ENCODE data around the gene DLGAP1.
"Not testable (repeated sequence)": the region's sequence is repeated elsewhere in the genome, so short reads cannot be mapped to it uniquely, and the experiment has no call there.

DLGAP1 gene

GRCh38 chr18:3625742-3626091 is 829.4 kb downstream of the DLGAP1 start:
- no peak for DNase-seq (ENCODE audit: low read depth in 2 of 2)

- DNase-seq (ENCODE audit: low read depth in 2 of 2), result peak; percentile 51 to 56
These were observed 830.0 kb downstream of the DLGAP1 start for GRCh38 chr18:3624935-3625741.

GRCh38 chr18:3624546-3624934 is 830.6 kb downstream of the DLGAP1 start:
- no peak for DNase-seq (ENCODE audit: low read depth in 2 of 2)

GRCh38 chr18:3623769-3624545 is 831.1 kb downstream of the DLGAP1 start:
- DNase-seq (ENCODE audit: low read depth in 2 of 2), result no peak

- no peak for DNase-seq (ENCODE audit: low read depth in 2 of 2)
These were observed 834.7 kb downstream of the DLGAP1 start for GRCh38 chr18:3620146-3621119.

GRCh38 chr18:3619746-3620145 is 835.4 kb downstream of the DLGAP1 start:
- no peak for DNase-seq (ENCODE audit: low read depth in 2 of 2)

- DNase-seq (ENCODE audit: low read depth in 2 of 2), result no peak
These were observed 835.9 kb downstream of the DLGAP1 start for GRCh38 chr18:3619222-3619621.

GRCh38 chr18:3616744-3617143 is 838.4 kb downstream of the DLGAP1 start:
- DNase-seq (ENCODE audit: low read depth in 2 of 2), result no peak

- no peak for DNase-seq (ENCODE audit: low read depth in 2 of 2)
These were observed 839.0 kb downstream of the DLGAP1 start for GRCh38 chr18:3616142-3616541.

- no peak for DNase-seq (ENCODE audit: low read depth in 2 of 2)
These were observed 839.6 kb downstream of the DLGAP1 start for GRCh38 chr18:3615374-3615985.

- no peak for DNase-seq (ENCODE audit: low read depth in 2 of 2)
These were observed 842.8 kb downstream of the DLGAP1 start for GRCh38 chr18:3612315-3612714.

GRCh38 chr18:3611313-3612090 is 843.6 kb downstream of the DLGAP1 start:
- no peak for DNase-seq (ENCODE audit: low read depth in 2 of 2)

- no peak for DNase-seq (ENCODE audit: low read depth in 2 of 2)
These were observed 844.3 kb downstream of the DLGAP1 start for GRCh38 chr18:3610813-3611212.

- DNase-seq (ENCODE audit: low read depth in 2 of 2), result no peak
These were observed 844.9 kb downstream of the DLGAP1 start for GRCh38 chr18:3610188-3610708.

- no peak for DNase-seq (ENCODE audit: low read depth in 2 of 2)
These were observed 846.6 kb downstream of the DLGAP1 start for GRCh38 chr18:3608488-3608887.

- not testable (repeated sequence) for DNase-seq (ENCODE audit: low read depth in 2 of 2)
These were observed 847.0 kb downstream of the DLGAP1 start for GRCh38 chr18:3608099-3608453.

- DNase-seq (ENCODE audit: low read depth in 2 of 2), result no peak
These were observed 847.6 kb downstream of the DLGAP1 start for GRCh38 chr18:3607309-3608098.

GRCh38 chr18:3606863-3607262 is 848.2 kb downstream of the DLGAP1 start:
- DNase-seq (ENCODE audit: low read depth in 2 of 2), result not testable (repeated sequence)

GRCh38 chr18:3605954-3606443 is 849.1 kb downstream of the DLGAP1 start:
- no peak for DNase-seq (ENCODE audit: low read depth in 2 of 2)

Measured in stimulated activated CD4-positive, alpha-beta T cell treated with anti-CD3 and anti-CD28 coated beads, Interleukin-15, amount 100 ng/mL, for 48 hours (primary cell).